NCI-H1930 (cell line): ENCODE measurements around the gene AQP5.
"Not testable (repeated sequence)": the region's sequence is repeated elsewhere in the genome, so short reads cannot be mapped to it uniquely, and the experiment has no call there.

Experiments used
- DNase-seq, 2 experiments: peaks; one replicate each; lab custom pipeline; 2025; lab: John Stamatoyannopoulos, UW

Gene AQP5

GRCh38 chr12:49980501-49981349, 19.1 kb downstream of the AQP5 start:
- DNase-seq = no peak

GRCh38 chr12:49982246-49983087, 20.8 kb downstream of the AQP5 start:
- no peak for DNase-seq

GRCh38 chr12:49983892-49984291, 22.2 kb downstream of the AQP5 start:
- no peak for DNase-seq

GRCh38 chr12:49984476-49985359, 23.0 kb downstream of the AQP5 start:
- DNase-seq = no peak

GRCh38 chr12:49985981-49986380, 24.3 kb downstream of the AQP5 start:
- no peak for DNase-seq

GRCh38 chr12:49986476-49986875, 24.8 kb downstream of the AQP5 start:
- DNase-seq = not testable (repeated sequence)

GRCh38 chr12:49987625-49988303, 26.1 kb downstream of the AQP5 start:
- no peak for DNase-seq

- not testable (repeated sequence) for DNase-seq
Observed at GRCh38 chr12:49989400-49989799, 27.7 kb downstream of the AQP5 start.

GRCh38 chr12:49990273-49990672, 28.6 kb downstream of the AQP5 start:
- no peak for DNase-seq

- DNase-seq = no peak
Observed at GRCh38 chr12:49998453-49998852, 36.8 kb downstream of the AQP5 start.

- DNase-seq = no peak
Observed at GRCh38 chr12:50003595-50003994, 41.9 kb downstream of the AQP5 start.

GRCh38 chr12:50004696-50005095, 43.0 kb downstream of the AQP5 start:
- no peak for DNase-seq

- no peak for DNase-seq
Observed at GRCh38 chr12:50005175-50005574, 43.5 kb downstream of the AQP5 start.

GRCh38 chr12:50006280-50006679, 44.6 kb downstream of the AQP5 start:
- no peak for DNase-seq

GRCh38 chr12:50006754-50007442, 45.2 kb downstream of the AQP5 start:
- DNase-seq = no peak

GRCh38 chr12:50013361-50014147, 51.9 kb downstream of the AQP5 start:
- no peak for DNase-seq

- no peak for DNase-seq
Observed at GRCh38 chr12:50014342-50014741, 52.7 kb downstream of the AQP5 start.
